SK-N-MC (cell line): ENCODE measurements around the gene SMG7.

Source experiments
- EZH2 ChIP-seq: fragments of 200-600 bp; sonication (generic); IDR thresholded peaks from one replicate; pipeline ENCODE4 v1.6.1; 2017; ENCODE audit warnings: antibody characterized with exemption
- FOXP2 ChIP-seq: optimal IDR thresholded peaks from 2 replicates; pipeline ENCODE3; 2011; ENCODE audit warnings: mild to moderate bottlenecking, moderate library complexity; ENCODE audit not compliant: insufficient read depth; ENCODE audit errors: extremely low read length, control extremely low read depth
- POLR2AphosphoS5 ChIP-seq: IDR thresholded peaks from 2 replicates; pipeline ENCODE4 v1.6.1; 2012; ENCODE audit warnings: mild to moderate bottlenecking, low read depth, low read length, borderline replicate concordance

DNA sequence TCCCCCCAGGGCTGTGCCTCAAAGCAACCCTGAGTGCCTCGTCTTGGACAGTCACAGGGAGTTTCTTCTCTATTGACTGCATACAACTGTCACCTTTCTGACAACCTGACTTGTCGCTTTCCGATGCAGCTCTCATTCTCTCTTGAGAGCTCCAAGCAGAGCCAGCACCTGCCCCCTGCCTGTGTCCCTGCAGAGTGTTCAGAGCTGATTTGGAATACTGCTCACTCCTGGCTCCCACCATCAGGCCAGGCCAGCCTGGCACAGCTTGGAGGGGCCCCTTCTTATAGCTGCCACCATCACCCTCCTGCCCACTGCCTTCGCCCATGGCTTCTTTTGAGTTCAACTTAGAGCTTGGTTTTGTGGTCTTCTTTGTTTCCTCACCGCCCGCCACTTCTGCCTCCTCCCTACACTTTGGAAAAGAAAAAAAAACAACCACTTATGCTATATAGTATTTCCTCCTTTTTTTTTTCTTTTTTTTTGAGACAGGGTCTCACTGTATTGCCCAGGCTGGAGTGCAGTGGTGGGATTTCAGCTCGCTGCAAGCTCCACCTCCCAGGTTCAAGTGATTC, 105.7 kb downstream of the SMG7 start:
- TF ChIP-seq EZH2 (no peak), POLR2AphosphoS5 (no peak), FOXP2 (no peak)
